ENCODE data around the gene PCNX2. TPM values are rescaled to one million over a fixed set of nuclear protein-coding genes. Genes with fewer than 3 reads are reported as not detected.

Gene PCNX2
- total RNA-seq, 1 donor from 2014 or later = 5.5 TPM

DNA sequence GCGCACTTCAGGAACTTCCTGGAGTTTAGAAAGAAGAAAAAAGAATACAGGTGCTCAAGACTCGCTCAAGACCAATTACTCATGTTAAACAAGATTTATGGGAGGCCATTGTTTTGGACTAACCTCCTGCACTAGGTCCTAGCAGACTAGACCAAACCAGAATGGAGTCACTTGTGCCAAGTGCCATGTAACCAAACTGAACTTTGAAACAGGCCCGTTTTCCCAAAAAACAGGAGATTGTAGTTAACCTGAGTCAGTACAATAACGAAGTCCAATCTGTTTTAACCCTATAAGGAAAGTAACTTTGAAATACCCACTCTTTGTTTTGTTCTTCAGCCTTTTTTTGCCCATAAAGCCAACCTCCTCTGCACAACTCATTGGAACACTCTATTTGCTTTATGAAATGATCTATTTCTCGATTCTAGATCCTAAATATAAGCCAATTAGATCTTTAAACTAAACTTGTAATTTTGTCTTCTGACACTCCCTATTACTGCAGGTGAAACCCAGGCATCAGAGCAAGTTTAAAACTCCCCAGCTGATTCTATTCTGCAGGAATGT is 345.8 kb downstream of the PCNX2 start:
- DNase-seq (ENCODE audit: extremely low read depth, low read depth, low spot score) = no peak

- no peak for DNase-seq (ENCODE audit: extremely low read depth, low read depth, low spot score)
These were observed 351.2 kb downstream of the PCNX2 start for GRCh38 chr1:232944347-232944746.

GRCh38 chr1:232943679-232944252 is 351.8 kb downstream of the PCNX2 start:
- no peak for DNase-seq (ENCODE audit: extremely low read depth, low read depth, low spot score)

GRCh38 chr1:232942413-232943294 is 352.9 kb downstream of the PCNX2 start:
- no peak for DNase-seq (ENCODE audit: extremely low read depth, low read depth, low spot score)

GRCh38 chr1:232940262-232940661 is 355.3 kb downstream of the PCNX2 start:
- DNase-seq (ENCODE audit: extremely low read depth, low read depth, low spot score) = no peak

DNA sequence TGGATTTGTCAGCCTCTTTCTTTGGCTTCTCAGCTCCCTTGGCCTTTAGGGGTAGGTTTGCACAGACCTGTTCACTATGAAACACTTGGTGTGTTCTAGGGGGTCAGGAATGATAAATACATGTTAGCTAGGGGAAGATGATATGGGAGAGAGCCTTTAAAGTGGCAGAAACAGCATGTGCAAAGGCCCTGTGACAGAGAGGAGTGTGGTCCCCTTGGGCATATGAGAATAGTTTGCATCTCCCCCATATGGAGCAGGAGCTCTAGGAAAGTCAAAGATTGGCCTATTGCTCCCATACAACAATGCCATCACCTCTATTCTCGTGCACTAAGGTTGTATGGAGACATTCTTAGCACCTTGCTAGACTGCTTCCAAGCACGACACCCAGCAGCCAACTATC is 355.8 kb downstream of the PCNX2 start:
- DNase-seq (ENCODE audit: extremely low read depth, low read depth, low spot score) = no peak

- DNase-seq (ENCODE audit: extremely low read depth, low read depth, low spot score) = no peak
These were observed 356.6 kb downstream of the PCNX2 start for GRCh38 chr1:232938926-232939325.

DNA sequence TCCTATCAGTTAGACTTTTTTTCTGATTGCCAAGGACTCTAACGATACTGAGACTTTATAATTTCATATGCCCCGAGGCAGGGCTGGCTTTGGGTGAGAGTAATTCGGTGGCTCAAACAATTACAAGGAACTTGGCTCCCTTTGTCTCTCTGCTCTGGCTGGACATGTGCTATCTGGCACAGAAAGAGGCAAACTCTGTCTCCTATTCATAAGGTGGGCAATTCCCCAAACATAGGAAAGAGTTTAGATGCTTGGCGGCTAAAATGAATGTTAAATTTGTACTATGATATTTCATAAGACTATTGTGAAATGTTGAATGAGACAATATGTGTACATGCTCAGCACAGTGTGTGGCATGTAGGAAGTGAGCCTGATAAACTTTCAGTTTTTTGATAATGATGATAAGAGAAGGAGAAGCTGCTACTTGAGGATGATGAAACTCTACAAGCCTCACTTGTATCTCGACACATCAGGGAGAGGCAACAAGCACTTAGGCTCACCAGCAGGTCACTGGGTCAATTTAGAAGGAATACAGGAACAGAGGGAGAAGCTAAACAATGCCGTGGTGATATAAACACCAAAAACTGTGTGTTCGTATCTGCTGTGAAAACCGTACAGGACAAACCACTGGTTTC is 357.7 kb downstream of the PCNX2 start:
- no peak for DNase-seq (ENCODE audit: extremely low read depth, low read depth, low spot score)

GRCh38 chr1:232936941-232937340 is 358.6 kb downstream of the PCNX2 start:
- no peak for DNase-seq (ENCODE audit: extremely low read depth, low read depth, low spot score)

Other genes starting within 250 kb of the PCNX2 start
- gene MAP3K21, start 32.0 kb upstream of the PCNX2 start, total RNA-seq = 0.53 and 1.1 TPM in 2 replicates